ENCODE measurements around the gene ABL1.

The ABL1 gene

GRCh38 chr9:130895481-130896232, 60.6 kb downstream of the ABL1 start:
- H3K4me3 ChIP-seq (ENCODE audit: control insufficient read depth, low read depth, low read length): no peak overlapping the region
- TF ChIP-seq, protein P1, sequence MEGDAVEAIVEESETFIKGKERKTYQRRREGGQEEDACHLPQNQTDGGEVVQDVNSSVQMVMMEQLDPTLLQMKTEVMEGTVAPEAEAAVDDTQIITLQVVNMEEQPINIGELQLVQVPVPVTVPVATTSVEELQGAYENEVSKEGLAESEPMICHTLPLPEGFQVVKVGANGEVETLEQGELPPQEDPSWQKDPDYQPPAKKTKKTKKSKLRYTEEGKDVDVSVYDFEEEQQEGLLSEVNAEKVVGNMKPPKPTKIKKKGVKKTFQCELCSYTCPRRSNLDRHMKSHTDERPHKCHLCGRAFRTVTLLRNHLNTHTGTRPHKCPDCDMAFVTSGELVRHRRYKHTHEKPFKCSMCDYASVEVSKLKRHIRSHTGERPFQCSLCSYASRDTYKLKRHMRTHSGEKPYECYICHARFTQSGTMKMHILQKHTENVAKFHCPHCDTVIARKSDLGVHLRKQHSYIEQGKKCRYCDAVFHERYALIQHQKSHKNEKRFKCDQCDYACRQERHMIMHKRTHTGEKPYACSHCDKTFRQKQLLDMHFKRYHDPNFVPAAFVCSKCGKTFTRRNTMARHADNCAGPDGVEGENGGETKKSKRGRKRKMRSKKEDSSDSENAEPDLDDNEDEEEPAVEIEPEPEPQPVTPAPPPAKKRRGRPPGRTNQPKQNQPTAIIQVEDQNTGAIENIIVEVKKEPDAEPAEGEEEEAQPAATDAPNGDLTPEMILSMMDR (conservative IDR thresholded peaks at IDR 0.05; ENCODE audit: control insufficient read depth, insufficient read depth, low read depth, low read length): no peak
- no peak for DNase-seq (ENCODE audit: low read depth)

- DNase-seq (ENCODE audit: low read depth): no peak
- H3K4me3 ChIP-seq (ENCODE audit: control insufficient read depth, low read depth, low read length): no peak within 1 kb of the TSS
- TF ChIP-seq, protein P1 (conservative IDR thresholded peaks at IDR 0.05; ENCODE audit: control insufficient read depth, insufficient read depth, low read depth, low read length): no peak
Measured at GRCh38 chr9:130896233-130897014, 61.4 kb downstream of the ABL1 start, which contains the start of gene QRFP. QRFP (minus strand) TSS chr9:130896812; CDS start chr9:130893838, 2,974 bp downstream.

DNA sequence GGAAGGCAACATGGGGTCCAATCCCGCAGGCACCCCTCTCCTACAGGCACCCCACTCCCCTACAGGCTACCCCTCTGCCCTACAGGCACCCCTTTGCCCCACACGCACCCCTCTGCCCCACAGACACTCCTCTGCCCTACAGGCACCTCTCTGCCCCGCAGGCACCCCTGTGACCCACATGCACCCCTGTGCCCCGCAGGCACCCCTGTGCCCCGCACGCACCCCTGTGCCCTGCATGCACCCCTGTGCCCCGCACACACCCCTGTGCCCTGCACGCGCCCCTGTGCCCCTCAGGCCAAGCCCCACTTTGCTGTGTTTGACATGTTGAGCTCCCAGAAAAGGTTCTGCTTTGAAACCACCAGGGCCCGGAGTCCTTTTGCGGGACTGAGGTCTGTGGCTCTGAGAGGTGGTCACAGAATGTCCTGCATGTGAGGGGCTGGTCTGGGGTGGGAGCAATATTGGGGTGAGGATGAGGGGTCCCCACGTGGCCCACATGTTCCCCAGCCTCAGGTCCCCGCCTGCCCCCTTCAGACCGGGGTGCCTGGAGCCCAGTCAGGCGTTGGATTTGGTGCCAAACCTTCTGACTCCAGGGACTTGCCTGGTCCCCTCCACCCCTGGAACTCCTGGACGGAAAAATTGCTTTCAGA, 62.2 kb downstream of the ABL1 start:
- no peak for DNase-seq (ENCODE audit: low read depth)
- TF ChIP-seq, protein P1 (conservative IDR thresholded peaks at IDR 0.05; ENCODE audit: control insufficient read depth, insufficient read depth, low read depth, low read length): no peak
- no peak overlapping the region for H3K4me3 ChIP-seq (ENCODE audit: control insufficient read depth, low read depth, low read length)

DNA sequence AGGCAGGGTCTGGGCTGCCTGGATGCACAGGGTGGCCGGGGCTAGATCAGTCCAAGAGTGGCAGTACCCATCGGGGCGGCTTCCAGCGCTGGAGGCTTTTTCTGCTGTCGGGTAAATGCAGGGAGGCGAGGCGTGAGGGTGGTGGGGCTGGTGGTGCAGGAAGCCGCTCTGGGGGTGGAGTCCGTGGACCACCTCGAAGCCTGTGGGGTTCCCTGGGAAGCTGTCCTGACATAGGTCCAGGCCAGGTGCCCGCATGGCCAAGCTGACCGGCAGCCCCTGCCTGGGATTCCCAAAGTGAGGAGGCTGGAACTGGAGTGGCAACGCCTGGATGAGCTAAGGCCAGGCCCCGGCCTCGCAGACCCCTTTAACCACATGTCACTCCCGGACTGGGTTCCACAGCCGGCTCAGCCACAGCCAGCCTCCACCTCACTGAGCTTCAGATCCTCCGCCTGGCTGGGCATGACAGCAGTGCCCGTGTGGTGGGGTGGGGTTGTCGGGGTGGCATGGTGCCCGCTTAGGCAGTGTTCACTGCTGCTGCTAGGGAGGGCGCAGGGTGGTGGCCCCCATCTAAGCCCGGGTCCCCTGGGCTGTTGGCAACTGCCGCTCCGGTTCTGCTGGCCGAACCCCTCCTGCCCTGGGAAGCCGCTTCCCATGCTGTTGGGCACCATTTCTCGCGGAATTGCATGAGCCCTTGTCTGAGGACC, 62.9 kb downstream of the ABL1 start:
- TF ChIP-seq, protein P1 (conservative IDR thresholded peaks at IDR 0.05; ENCODE audit: control insufficient read depth, insufficient read depth, low read depth, low read length): no peak
- DNase-seq (ENCODE audit: low read depth): no peak
- H3K4me3 ChIP-seq (ENCODE audit: control insufficient read depth, low read depth, low read length): no peak overlapping the region

- no peak overlapping the region for H3K4me3 ChIP-seq (ENCODE audit: control insufficient read depth, low read depth, low read length)
- no peak for DNase-seq (ENCODE audit: low read depth)
- TF ChIP-seq, protein P1 (conservative IDR thresholded peaks at IDR 0.05; ENCODE audit: control insufficient read depth, insufficient read depth, low read depth, low read length): no peak
Measured at GRCh38 chr9:130898552-130898852, 63.4 kb downstream of the ABL1 start.

GRCh38 chr9:130899051-130899748, 64.1 kb downstream of the ABL1 start:
- DNase-seq (ENCODE audit: low read depth): no peak
- no peak overlapping the region for H3K4me3 ChIP-seq (ENCODE audit: control insufficient read depth, low read depth, low read length)
- TF ChIP-seq, protein P1 (conservative IDR thresholded peaks at IDR 0.05; ENCODE audit: control insufficient read depth, insufficient read depth, low read depth, low read length): no peak
